ENCODE data around the gene GALNT2.

GRCh38 chr1:230074762-230075161 is 7.7 kb downstream of the GALNT2 start:
- no peak for TF ChIP-seq POLR2A (IDR thresholded peaks at IDR 0.05; ENCODE audit: low read length)
- no peak for TF ChIP-seq GATA1 (IDR thresholded peaks at IDR 0.05; ENCODE audit: low read depth, low read length)
